Activated CD4-positive, alpha-beta T cell treated with anti-CD3 and anti-CD28 coated beads, Interleukin-2, amount 10 ng/mL, durations not matched to agents 24 days and 14 days (primary cell): ENCODE data around the gene RPL3. TPM values are rescaled to one million over a fixed set of nuclear protein-coding genes. Genes with fewer than 3 reads are reported as not detected.
A peak's percentile ranks its signal among the peaks of the same experiment; 100 is the strongest.

Experiments used
- DNase-seq: peaks from one replicate; pipeline ENCODE4 v3.0.0; 2022
- H3K27ac Mint-ChIP-seq: one replicate; pipeline ENCODE4 v1.8.0; 2022; ENCODE audit warnings: mild to moderate bottlenecking, mixed read lengths
- H3K27me3 Mint-ChIP-seq: one replicate; pipeline ENCODE4 v1.8.0; 2022; ENCODE audit warnings: mixed read lengths
- H3K36me3 Mint-ChIP-seq: one replicate; pipeline ENCODE4 v1.8.0; 2022; ENCODE audit warnings: low read depth, mild to moderate bottlenecking, mixed read lengths
- H3K4me1 Mint-ChIP-seq: one replicate; pipeline ENCODE4 v1.8.0; 2021; ENCODE audit warnings: mixed read lengths
- H3K4me3 Mint-ChIP-seq: one replicate; pipeline ENCODE4 v1.8.0; 2022; ENCODE audit warnings: mild to moderate bottlenecking, moderate library complexity, mixed read lengths
- H3K9me3 Mint-ChIP-seq: one replicate; pipeline ENCODE4 v1.8.0; 2021; ENCODE audit warnings: mixed read lengths
- intact Hi-C: fragments of 100-400 bp; cut with micrococcal nuclease; formaldehyde crosslinking; loops from one replicate; pipeline ENCODE4 v1.15.1; 2023
- total RNA-seq: library from RNA; stranded (reverse); gene quantifications from 2 replicates; pipeline ENCODE4 v1.2.3, GENCODE V29; 2022

RPL3 gene
- total RNA-seq, 1 donor from 2014 or later, result 2,132 TPM

DNA sequence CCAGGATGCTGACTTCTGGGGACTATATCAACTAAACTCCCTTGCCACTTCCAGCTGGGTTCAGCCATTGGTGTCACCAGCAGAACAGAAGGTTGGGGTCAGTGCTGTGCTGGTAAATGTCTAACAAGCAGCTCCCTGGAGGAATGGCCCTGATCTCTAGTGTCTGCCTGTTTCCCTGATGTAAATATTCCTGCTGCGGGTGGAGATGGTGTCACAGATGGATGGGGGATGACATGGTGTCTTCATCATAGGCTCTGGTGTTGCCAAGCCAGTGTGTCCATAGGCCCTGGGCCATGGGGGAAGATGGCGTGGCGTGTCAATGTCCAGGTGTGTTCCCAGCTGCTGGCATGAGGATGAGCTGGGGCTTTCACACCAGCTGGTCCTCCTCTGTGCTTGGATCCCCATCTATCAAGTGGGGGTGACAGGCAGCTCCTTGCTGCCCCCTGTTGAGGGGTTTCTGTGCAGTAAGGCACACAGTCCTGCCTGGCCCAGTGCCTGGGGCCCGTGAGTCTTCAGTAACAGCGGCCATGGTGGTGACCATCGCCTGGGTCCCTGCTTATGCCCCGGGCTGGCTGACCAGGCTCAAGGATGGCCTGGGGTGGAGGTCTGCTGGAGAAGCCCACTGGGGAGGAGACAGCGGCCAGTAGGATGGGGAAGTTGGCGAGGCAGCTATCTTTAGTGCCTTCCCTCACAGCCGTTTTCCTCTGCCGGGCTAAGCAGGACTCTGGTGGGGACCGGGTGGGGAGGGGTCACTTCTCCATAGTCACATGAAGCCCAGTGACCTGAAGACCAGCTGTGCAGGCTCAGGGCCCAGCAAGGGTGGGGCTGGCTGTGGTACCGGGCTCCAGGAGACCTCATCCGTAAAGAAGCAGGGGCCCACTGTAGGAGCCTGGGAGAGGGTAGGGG, 12.7 kb downstream of the RPL3 start:
- peak; percentile 86 for DNase-seq
- Mint-ChIP-seq H3K9me3 (no peaks in the 10 kb centered on the region), H3K36me3 (peaks cover 10% of the 10 kb centered on the region), H3K4me1 (peaks cover 6% of the 10 kb centered on the region), H3K27me3 (no peaks in the 10 kb centered on the region), H3K4me3 (no peak overlapping the region), H3K27ac (no peak overlapping the region)
- intact Hi-C loops, result loop anchor here (1.0 kb wide), 1 partner anchor 136 kb away; no protein-coding TSS in a partner anchor

- intact Hi-C loops, result no loop called here
- no peak for DNase-seq
- Mint-ChIP-seq H3K27me3 (peaks cover 21% of the 10 kb centered on the region), H3K4me1 (peaks cover 9% of the 10 kb centered on the region), H3K9me3 (no peaks in the 10 kb centered on the region), H3K4me3 (no peak overlapping the region), H3K27ac (no peak overlapping the region), H3K36me3 (no peaks in the 10 kb centered on the region)
Measured at GRCh38 chr22:39303892-39304671, 15.3 kb downstream of the RPL3 start.

GRCh38 chr22:39303358-39303757, 16.1 kb downstream of the RPL3 start:
- peaks cover 6% of the 10 kb centered on the region for H3K4me1 Mint-ChIP-seq
- peaks cover 21% of the 10 kb centered on the region for H3K27me3 Mint-ChIP-seq
- intact Hi-C loops, result no loop called here
- no peak overlapping the region for H3K27ac Mint-ChIP-seq
- H3K9me3 Mint-ChIP-seq, result no peaks in the 10 kb centered on the region
- no peak for DNase-seq
- H3K4me3 Mint-ChIP-seq, result no peak overlapping the region
- H3K36me3 Mint-ChIP-seq, result no peaks in the 10 kb centered on the region

DNA sequence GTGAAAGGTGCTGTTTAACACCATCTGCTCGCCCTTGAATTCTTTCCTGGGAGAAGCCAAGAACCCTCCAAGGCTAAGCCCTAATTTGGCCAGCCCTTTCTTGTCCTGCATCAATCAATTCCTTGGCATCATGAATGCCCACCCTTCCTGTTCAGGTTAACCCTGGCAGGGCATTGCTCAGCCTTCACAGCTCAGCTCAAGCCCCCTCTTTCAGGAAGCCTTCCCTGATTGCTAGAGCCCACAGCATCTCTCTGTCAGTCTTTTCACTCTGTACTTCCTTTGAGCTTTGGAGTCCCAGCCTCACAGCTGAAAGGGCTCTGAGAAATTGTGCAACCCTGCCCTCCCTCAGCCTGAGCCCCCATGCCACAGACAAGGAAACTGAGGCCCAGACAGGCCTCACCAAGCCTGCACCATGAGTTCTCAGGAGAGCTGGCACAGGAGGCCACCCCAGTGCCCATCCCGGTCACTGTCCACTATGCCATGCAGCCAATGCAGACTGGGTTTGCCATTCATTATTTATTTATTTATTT, 16.9 kb downstream of the RPL3 start:
- no peaks in the 10 kb centered on the region for H3K36me3 Mint-ChIP-seq
- H3K27ac Mint-ChIP-seq, result no peak overlapping the region
- H3K27me3 Mint-ChIP-seq, result peaks cover 25% of the 10 kb centered on the region
- intact Hi-C loops, result no loop called here
- no peaks in the 10 kb centered on the region for H3K9me3 Mint-ChIP-seq
- no peak for DNase-seq
- peaks cover 6% of the 10 kb centered on the region for H3K4me1 Mint-ChIP-seq
- H3K4me3 Mint-ChIP-seq, result no peak overlapping the region

GRCh38 chr22:39301926-39302325, 17.5 kb downstream of the RPL3 start:
- intact Hi-C loops, result no loop called here
- Mint-ChIP-seq H3K27ac (no peak overlapping the region), H3K4me1 (peaks cover 6% of the 10 kb centered on the region), H3K9me3 (no peaks in the 10 kb centered on the region), H3K36me3 (no peaks in the 10 kb centered on the region), H3K4me3 (no peak overlapping the region), H3K27me3 (peaks cover 25% of the 10 kb centered on the region)
- no peak for DNase-seq

DNA sequence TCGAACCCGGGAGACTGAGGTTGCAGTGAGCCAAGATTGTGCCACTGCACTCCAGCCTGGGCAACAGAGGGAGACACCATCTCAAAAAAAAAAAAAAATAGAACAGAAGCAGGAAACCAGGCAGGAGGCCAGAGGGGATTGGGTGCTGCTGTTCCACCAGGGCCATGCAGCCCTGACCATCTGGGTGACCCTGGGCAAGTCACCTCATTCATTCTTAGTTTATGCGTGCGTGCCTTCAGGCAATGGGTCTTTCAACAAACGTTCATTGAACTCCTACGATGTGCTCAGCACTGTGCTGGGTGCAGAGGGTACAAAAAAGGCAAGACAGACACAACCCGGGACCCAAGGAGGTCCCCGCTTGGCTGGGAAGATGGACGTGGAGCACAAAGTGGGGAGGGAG, 18.3 kb downstream of the RPL3 start:
- H3K4me1 Mint-ChIP-seq, result peaks cover 6% of the 10 kb centered on the region
- no peak for DNase-seq
- H3K4me3 Mint-ChIP-seq, result no peak overlapping the region
- intact Hi-C loops, result no loop called here
- no peak overlapping the region for H3K27ac Mint-ChIP-seq
- peaks cover 25% of the 10 kb centered on the region for H3K27me3 Mint-ChIP-seq
- no peaks in the 10 kb centered on the region for H3K36me3 Mint-ChIP-seq
- H3K9me3 Mint-ChIP-seq, result no peaks in the 10 kb centered on the region

- H3K36me3 Mint-ChIP-seq, result no peaks in the 10 kb centered on the region
- H3K4me1 Mint-ChIP-seq, result peaks cover 6% of the 10 kb centered on the region
- DNase-seq, result no peak
- no peaks in the 10 kb centered on the region for H3K9me3 Mint-ChIP-seq
- no peak overlapping the region for H3K27ac Mint-ChIP-seq
- intact Hi-C loops, result no loop called here
- H3K4me3 Mint-ChIP-seq, result no peak overlapping the region
- peaks cover 25% of the 10 kb centered on the region for H3K27me3 Mint-ChIP-seq
Measured at GRCh38 chr22:39300186-39300830, 19.1 kb downstream of the RPL3 start.

DNA sequence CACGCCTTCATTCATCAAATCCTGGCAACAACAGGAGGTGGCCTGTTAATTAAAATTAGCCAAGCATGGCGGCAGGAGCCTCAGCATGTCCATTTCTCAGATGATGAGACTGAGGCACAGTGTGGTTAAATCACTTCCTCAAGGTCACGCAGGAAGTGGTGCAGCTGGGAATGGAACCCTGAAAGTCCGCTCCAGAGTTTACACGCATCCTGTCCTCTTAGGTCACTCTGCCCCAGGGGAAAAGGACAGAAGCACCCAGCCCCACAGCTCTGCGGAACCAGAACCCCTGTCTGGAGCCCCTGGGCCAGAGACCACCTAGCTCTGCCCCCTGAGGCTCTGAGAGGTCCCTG, 19.6 kb downstream of the RPL3 start:
- peaks cover 25% of the 10 kb centered on the region for H3K27me3 Mint-ChIP-seq
- peaks cover 6% of the 10 kb centered on the region for H3K4me1 Mint-ChIP-seq
- no peaks in the 10 kb centered on the region for H3K9me3 Mint-ChIP-seq
- DNase-seq, result no peak
- no peak overlapping the region for H3K4me3 Mint-ChIP-seq
- H3K36me3 Mint-ChIP-seq, result no peaks in the 10 kb centered on the region
- intact Hi-C loops, result no loop called here
- no peak overlapping the region for H3K27ac Mint-ChIP-seq

DNA sequence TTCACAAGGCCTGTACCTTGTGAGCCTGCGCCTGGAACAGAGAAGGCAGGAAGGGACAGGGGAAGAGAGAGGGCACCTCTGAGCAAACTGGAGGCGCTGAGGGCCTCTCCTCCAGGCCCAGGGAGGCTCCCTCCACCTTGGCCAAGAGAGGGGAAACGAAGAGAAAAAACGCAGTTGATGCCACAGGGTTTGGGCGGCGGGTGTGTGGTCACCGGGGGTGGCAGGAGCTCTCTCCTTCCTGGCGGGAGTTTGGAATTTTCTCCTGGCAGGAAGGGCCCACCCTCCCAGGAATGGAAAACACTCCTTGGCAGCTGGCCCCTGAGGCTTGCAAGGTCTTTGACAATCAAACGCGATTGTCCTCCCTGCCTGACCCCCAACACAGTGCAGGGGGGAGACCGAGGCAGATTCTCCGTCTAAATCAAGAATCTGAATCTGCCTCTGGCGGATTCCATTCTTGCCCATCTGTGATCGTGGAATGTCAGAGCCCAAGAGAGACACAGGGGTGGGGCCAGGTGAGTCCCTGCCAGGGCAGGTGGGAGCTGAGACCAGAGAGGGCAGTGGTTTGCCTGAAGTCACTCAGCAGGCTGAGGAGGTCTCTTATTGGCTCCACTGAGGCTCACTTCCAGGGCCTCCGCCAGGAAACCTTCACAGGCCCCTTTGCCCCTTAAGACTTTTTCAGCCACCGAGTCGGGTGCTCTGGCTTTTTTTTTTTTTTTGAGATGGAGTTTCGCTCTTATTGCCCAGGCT, 21.0 kb downstream of the RPL3 start:
- no peak overlapping the region for H3K27ac Mint-ChIP-seq
- H3K36me3 Mint-ChIP-seq, result no peaks in the 10 kb centered on the region
- DNase-seq, result no peak
- intact Hi-C loops, result no loop called here
- no peak overlapping the region for H3K4me3 Mint-ChIP-seq
- peaks cover 25% of the 10 kb centered on the region for H3K27me3 Mint-ChIP-seq
- H3K9me3 Mint-ChIP-seq, result no peaks in the 10 kb centered on the region
- peaks cover 6% of the 10 kb centered on the region for H3K4me1 Mint-ChIP-seq

GRCh38 chr22:39297490-39298240, 21.8 kb downstream of the RPL3 start:
- intact Hi-C loops, result no loop called here
- Mint-ChIP-seq H3K27me3 (peaks cover 25% of the 10 kb centered on the region), H3K4me3 (no peak overlapping the region), H3K4me1 (peaks cover 6% of the 10 kb centered on the region), H3K36me3 (no peaks in the 10 kb centered on the region), H3K27ac (no peak overlapping the region), H3K9me3 (no peaks in the 10 kb centered on the region)
- no peak for DNase-seq

DNA sequence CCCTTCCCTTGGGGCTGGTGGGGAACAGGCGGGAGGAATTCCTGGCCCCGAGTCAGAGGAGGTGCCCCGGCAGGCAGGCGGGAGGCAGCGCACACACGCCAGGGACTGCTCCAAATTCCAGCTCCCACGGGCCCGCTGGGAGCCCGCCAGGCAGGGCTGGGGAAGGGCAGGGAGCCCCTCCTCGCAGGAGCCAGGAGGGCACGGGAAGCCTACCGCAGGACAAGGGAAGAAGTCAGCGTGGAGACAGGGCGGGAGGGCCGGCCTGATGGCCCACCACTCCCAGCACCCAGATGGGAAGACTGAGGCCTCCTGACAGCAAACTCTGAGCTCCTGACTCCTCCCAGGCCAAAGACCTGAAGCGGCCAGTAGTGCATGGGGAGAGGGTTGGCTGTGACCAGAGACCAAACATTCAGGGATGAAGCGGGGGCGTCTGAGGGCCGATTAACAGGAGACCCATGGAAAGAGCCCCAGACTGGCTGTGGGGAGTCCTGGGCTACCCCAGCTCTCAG, 22.4 kb downstream of the RPL3 start:
- H3K36me3 Mint-ChIP-seq, result no peaks in the 10 kb centered on the region
- H3K27ac Mint-ChIP-seq, result no peak overlapping the region
- no peak overlapping the region for H3K4me3 Mint-ChIP-seq
- no peaks in the 10 kb centered on the region for H3K9me3 Mint-ChIP-seq
- peaks cover 9% of the 10 kb centered on the region for H3K4me1 Mint-ChIP-seq
- no peak for DNase-seq
- H3K27me3 Mint-ChIP-seq, result peaks cover 25% of the 10 kb centered on the region
- intact Hi-C loops, result no loop called here

GRCh38 chr22:39296535-39296934, 22.9 kb downstream of the RPL3 start:
- DNase-seq, result no peak
- H3K27ac Mint-ChIP-seq, result no peak overlapping the region
- intact Hi-C loops, result no loop called here
- H3K9me3 Mint-ChIP-seq, result no peaks in the 10 kb centered on the region
- peaks cover 25% of the 10 kb centered on the region for H3K27me3 Mint-ChIP-seq
- H3K36me3 Mint-ChIP-seq, result no peaks in the 10 kb centered on the region
- peaks cover 9% of the 10 kb centered on the region for H3K4me1 Mint-ChIP-seq
- H3K4me3 Mint-ChIP-seq, result no peak overlapping the region
